ENCODE results near the gene TRAF3IP1.

Gene TRAF3IP1

GRCh38 chr2:238379096-238379810 lies 58.9 kb downstream of the TRAF3IP1 start:
- peak; percentile 35 for DNase-seq (ENCODE audit: low spot score)
- in situ Hi-C loops (cut with MboI; ENCODE audit: low sequenced_read_pairs, unreplicated experiment) = no loop called here
- TF ChIP-seq CTCF (IDR thresholded peaks at IDR 0.05; ENCODE audit: borderline replicate concordance, control extremely low read depth, extremely low read depth, insufficient read depth, missing control alignments) = no peak

DNA sequence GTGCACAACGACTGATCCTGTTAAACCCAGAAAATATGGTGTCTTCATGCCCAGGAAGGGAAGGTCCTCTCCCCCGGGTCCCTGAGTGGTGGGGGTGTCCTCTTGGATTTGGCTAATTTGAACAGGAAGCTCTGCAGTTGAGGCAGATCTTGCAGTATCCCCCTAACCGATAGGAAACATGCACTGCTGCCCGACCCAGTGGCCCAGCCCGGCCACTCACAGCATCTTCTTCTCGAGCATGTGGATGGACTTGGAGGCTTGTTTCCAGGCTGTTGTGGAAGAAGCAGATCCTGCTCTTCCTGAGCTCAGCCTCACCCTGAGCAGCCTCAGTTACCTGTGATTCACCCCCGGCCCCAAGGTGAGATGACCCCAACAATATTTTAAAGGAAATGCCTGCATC lies 60.0 kb downstream of the TRAF3IP1 start:
- in situ Hi-C loops (cut with MboI; ENCODE audit: low sequenced_read_pairs, unreplicated experiment) = no loop called here
- DNase-seq (ENCODE audit: low spot score) = no peak
- TF ChIP-seq CTCF (IDR thresholded peaks at IDR 0.05; ENCODE audit: borderline replicate concordance, control extremely low read depth, extremely low read depth, insufficient read depth, missing control alignments) = no peak

DNA sequence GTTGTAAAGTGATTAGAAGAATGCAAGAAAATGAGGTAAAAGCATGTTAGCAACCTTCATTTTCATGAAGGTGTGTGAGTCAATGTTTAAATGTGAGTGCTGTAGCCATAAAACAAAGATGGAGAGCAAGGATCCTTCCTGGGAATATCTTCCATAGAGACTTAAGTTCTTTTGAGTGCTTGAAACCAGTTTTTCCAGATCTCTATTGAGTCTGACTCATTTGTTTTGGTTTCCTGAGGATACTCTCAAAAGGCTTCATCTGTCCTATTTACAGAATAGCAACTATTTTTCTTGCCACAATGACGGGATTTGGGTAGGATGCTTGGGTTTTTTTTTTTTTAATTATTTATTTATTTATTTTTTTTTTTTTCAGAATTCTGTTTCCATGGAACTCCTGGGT lies 60.5 kb downstream of the TRAF3IP1 start:
- in situ Hi-C loops (cut with MboI; ENCODE audit: low sequenced_read_pairs, unreplicated experiment) = no loop called here
- DNase-seq (ENCODE audit: low spot score) = no peak
- TF ChIP-seq CTCF (IDR thresholded peaks at IDR 0.05; ENCODE audit: borderline replicate concordance, control extremely low read depth, extremely low read depth, insufficient read depth, missing control alignments) = no peak

DNA sequence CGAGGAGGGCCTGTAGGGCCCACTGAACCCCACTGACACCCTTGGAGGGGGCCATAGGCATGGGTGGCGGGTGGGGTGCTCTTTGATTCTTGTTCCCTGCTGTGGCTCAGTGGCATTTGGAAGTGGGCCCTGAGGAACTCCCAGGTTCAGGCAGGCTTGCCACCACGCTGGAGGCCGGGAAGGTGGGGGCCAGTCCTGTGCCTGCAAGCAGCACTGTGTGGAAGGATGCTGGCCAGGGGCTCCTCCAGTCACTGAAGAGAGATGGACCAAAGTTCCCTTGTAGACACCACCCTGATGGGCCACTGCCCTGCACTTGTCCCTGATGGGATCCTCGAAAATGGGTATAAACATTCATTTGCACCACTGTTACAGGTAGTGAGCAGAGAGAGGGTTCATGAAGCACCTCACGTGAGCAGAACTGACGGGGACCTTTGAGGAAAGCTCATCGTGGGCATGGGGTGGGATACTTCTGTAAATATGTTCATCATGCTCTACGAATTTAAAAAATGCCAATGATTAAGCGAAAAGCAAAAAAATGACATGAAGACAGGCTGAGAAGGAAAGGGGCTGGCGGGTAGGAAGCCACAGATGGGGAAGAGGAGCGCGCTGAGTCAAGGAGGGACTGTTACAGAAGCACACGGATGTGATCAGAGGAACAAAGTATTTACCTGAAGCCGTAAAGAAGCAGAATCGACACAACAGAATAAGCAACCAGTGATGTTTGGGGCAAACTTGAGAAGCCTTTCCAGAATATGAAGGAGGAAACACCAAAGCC lies 61.2 kb downstream of the TRAF3IP1 start:
- no peak for DNase-seq (ENCODE audit: low spot score)
- in situ Hi-C loops (cut with MboI; ENCODE audit: low sequenced_read_pairs, unreplicated experiment) = no loop called here

DNA sequence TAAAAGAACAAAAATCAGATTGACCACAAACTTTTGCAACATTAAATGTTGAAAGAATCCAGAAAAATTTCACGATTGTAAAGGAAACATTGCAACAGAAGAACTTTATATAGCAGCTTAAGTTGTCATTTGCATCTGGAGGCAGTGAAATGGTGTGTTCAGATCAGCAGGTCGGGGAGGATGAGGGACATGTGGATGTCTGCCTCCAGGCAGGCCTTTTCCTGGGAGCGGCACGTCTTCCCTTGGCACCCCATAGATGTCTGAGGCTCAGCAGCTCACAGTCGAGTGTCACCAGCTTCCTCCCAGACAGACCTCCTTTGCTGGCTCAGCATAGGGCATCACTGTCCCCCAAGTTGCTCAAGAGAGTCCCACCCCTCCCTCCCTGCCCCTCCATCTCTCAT lies 62.1 kb downstream of the TRAF3IP1 start:
- DNase-seq (ENCODE audit: low spot score) = no peak
- in situ Hi-C loops (cut with MboI; ENCODE audit: low sequenced_read_pairs, unreplicated experiment) = no loop called here
- no peak for TF ChIP-seq CTCF (IDR thresholded peaks at IDR 0.05; ENCODE audit: borderline replicate concordance, control extremely low read depth, extremely low read depth, insufficient read depth, missing control alignments)

More for the DNA sequence above, 61.2 kb downstream of the TRAF3IP1 start:
- no peak for TF ChIP-seq CTCF (IDR thresholded peaks at IDR 0.05; ENCODE audit: borderline replicate concordance, control extremely low read depth, extremely low read depth, insufficient read depth, missing control alignments)

DNA sequence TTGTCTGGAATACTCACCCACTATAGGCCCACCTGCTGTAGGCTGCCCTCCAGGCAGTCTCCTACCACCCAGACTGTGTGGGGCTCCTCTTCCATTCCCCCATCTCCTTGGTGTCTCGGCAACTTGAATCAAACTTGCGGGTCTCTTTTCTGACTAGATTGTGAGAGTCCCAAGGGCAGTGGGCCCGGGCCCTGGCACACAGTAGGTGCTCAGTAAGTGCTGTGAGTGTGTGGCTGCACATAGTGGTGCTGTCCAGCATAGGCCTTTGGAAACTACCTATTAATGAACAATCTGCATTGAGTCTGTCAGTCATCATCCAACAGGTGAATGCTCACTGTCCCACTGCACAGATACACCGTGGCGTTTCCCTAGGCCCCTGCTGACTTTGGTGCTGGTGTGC lies 62.8 kb downstream of the TRAF3IP1 start:
- DNase-seq (ENCODE audit: low spot score) = no peak
- in situ Hi-C loops (cut with MboI; ENCODE audit: low sequenced_read_pairs, unreplicated experiment) = no loop called here

More for the DNA sequence above, 62.8 kb downstream of the TRAF3IP1 start:
- no peak for TF ChIP-seq CTCF (IDR thresholded peaks at IDR 0.05; ENCODE audit: borderline replicate concordance, control extremely low read depth, extremely low read depth, insufficient read depth, missing control alignments)
